CD4-positive, alpha-beta T cell (primary cell): Measurements from ENCODE around the gene STAT3. TPM values are rescaled to one million over a fixed set of nuclear protein-coding genes. Genes with fewer than 3 reads are reported as not detected.
A peak's percentile ranks its signal among the peaks of the same experiment; 100 is the strongest.
"Not testable (repeated sequence)": the region's sequence is repeated elsewhere in the genome, so short reads cannot be mapped to it uniquely, and the experiment has no call there.

Experiments used
- ATAC-seq: fragments of 200-7000 bp; cut with Tn5 transposase; one replicate; pipeline ENCODE4 v1.10.0; 2022; ENCODE audit warnings: mild to moderate bottlenecking; ENCODE audit not compliant: poor library complexity
- CTCF ChIA-PET: fragments of 350-600 bp; sonication (Branson Sonifier 250); formaldehyde crosslinking; loops from one replicate; lab custom pipeline; 2021; ENCODE audit warnings: antibody characterized with exemption, inconsistent platforms; lab: Charles Lee
- POLR2A ChIA-PET: fragments of 350-600 bp; sonication (Branson Sonifier 250); formaldehyde crosslinking; loops from one replicate; lab custom pipeline; 2021; ENCODE audit warnings: antibody characterized with exemption, inconsistent platforms; lab: Charles Lee
- DNase-seq, 14 experiments: peaks; one replicate each; pipeline ENCODE4 v3.0.0-alpha.2; 2013 to 2020; ENCODE audit warnings: mixed read lengths in 2 of 14
- H3K27ac ChIP-seq, 2 donors: one replicate each; pipeline versions ENCODE4 v1.5.1 to v1.7.0; 2013; ENCODE audit warnings: low read length in 2 of 2, low read depth in 1 of 2, mild to moderate bottlenecking in 1 of 2
- H3K27me3 ChIP-seq, 2 experiments: 1 replicate in 1 of 2; 2 replicates in 1 of 2; pipeline versions ENCODE4 v1.6.1 to v1.7.0; 2013; ENCODE audit warnings: low read length in 2 of 2, control low read depth in 1 of 2, mild to moderate bottlenecking in 1 of 2, moderate library complexity in 1 of 2; ENCODE audit not compliant: insufficient read depth in 2 of 2, control insufficient read depth in 1 of 2
- H3K36me3 ChIP-seq: one replicate; pipeline ENCODE4 v1.6.1; 2013; ENCODE audit warnings: low read length, control low read depth; ENCODE audit not compliant: insufficient read depth
- H3K4me1 ChIP-seq: one replicate; pipeline ENCODE4 v1.6.1; 2013; ENCODE audit warnings: low read length, control low read depth; ENCODE audit not compliant: insufficient read depth
- H3K4me3 ChIP-seq: one replicate; pipeline ENCODE4 v1.5.1; 2013; ENCODE audit warnings: mild to moderate bottlenecking, low read length, moderate library complexity
- H3K9me3 ChIP-seq, 2 experiments: 1 replicate in 1 of 2; 2 replicates in 1 of 2; pipeline versions ENCODE4 v1.6.1 to v1.7.0; 2013; ENCODE audit warnings: low read length in 2 of 2, mild to moderate bottlenecking in 2 of 2, control low read depth in 1 of 2, moderate library complexity in 1 of 2; ENCODE audit not compliant: control insufficient read depth in 1 of 2, insufficient read depth in 1 of 2
- H3K27ac Mint-ChIP-seq: one replicate; pipeline ENCODE4 v1.8.0; 2020; ENCODE audit warnings: mixed read lengths
- H3K27me3 Mint-ChIP-seq: one replicate; pipeline ENCODE4 v1.8.0; 2021; ENCODE audit warnings: mixed read lengths
- H3K36me3 Mint-ChIP-seq: one replicate; pipeline ENCODE4 v1.8.0; 2021; ENCODE audit warnings: low read depth, mixed read lengths
- H3K4me1 Mint-ChIP-seq: one replicate; pipeline ENCODE4 v1.8.0; 2021; ENCODE audit warnings: low read depth, mixed read lengths
- H3K4me3 Mint-ChIP-seq: one replicate; pipeline ENCODE4 v1.8.0; 2020; ENCODE audit warnings: mild to moderate bottlenecking, mixed read lengths
- H3K9me3 Mint-ChIP-seq: one replicate; pipeline ENCODE4 v1.8.0; 2020; ENCODE audit warnings: mixed read lengths
- intact Hi-C, 2 experiments: fragments of 100-400 bp; cut with DNase I in 1 of 2; cut with micrococcal nuclease in 1 of 2; formaldehyde crosslinking; loops; one replicate each; pipeline versions ENCODE4 v1.15.1 to v1.9.0; 2023 to 2025; cut with DNase I, micrococcal nuclease
- total RNA-seq, 174 experiments: library from RNA in 2 of 174; stranded (reverse) in 2 of 174; gene quantifications; one replicate each; pipeline ENCODE4 v1.2.3 and lab custom pipeline; 2021 to 2026
- TF ChIP-seq, protein P1 (sequence below): fragments of 200-600 bp; IDR thresholded peaks from one replicate; pipeline ENCODE4 v1.8.0; 2022; ENCODE audit warnings: antibody characterized with exemption, mild to moderate bottlenecking

Gene STAT3
- total RNA-seq, 2 experiments from 2014 or later = 315 to 319 TPM

DNA sequence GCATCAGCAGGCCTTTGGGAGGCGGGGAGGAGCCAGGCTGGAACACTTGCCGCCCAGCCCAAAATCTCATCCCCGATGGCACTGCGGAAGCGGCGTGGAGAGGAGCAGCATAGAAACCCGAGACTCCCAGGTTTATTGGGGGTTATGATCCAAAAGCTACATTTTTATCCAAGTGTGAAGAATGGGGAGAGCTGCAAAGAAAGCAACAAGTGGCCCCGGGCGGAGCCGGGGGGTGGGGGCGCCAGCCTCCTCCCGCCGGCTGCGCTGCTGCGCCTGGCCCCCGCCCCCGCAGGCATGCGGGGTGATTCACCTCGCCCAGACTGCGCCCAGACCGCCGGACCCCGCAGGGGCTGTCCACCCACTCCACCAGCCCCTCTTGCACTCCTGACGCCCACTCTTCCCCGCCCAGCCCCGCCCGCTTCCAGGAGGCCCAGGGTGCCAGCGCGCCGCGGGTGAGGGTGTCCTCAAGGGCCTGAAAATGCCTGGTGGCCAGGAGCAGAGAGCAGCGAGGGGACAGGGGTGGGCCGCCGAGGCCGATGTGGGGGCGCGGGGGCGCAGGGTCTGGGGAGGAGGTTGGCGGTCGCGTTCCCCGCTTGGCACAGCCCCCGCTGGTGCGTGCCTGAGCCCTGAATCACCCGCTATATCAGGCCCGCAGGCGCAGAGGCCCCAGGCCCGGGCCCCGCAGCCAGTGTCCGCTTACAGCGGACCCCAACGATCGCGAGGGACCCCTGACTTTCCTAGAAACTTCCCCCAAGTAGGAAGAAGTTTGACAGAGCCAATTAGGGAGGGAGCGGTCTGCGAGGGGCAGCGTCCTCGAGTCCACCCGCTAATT is 33.5 kb upstream of the STAT3 start:
- TF ChIP-seq, protein P1, sequence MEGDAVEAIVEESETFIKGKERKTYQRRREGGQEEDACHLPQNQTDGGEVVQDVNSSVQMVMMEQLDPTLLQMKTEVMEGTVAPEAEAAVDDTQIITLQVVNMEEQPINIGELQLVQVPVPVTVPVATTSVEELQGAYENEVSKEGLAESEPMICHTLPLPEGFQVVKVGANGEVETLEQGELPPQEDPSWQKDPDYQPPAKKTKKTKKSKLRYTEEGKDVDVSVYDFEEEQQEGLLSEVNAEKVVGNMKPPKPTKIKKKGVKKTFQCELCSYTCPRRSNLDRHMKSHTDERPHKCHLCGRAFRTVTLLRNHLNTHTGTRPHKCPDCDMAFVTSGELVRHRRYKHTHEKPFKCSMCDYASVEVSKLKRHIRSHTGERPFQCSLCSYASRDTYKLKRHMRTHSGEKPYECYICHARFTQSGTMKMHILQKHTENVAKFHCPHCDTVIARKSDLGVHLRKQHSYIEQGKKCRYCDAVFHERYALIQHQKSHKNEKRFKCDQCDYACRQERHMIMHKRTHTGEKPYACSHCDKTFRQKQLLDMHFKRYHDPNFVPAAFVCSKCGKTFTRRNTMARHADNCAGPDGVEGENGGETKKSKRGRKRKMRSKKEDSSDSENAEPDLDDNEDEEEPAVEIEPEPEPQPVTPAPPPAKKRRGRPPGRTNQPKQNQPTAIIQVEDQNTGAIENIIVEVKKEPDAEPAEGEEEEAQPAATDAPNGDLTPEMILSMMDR = no peak
- Histone ChIP-seq H3K36me3 (no peaks in the 10 kb centered on the region), H3K27me3 (peaks cover 21 to 28% of the 10 kb centered on the region in 2 experiments), H3K27ac (no peak overlapping the region), H3K9me3 (peaks cover 0 to 16% of the 10 kb centered on the region in 2 experiments), H3K4me1 (peaks cover 24% of the 10 kb centered on the region), H3K4me3 (peak overlapping the region; percentile 50)
- ATAC-seq (no peak), DNase-seq (no peak)
- intact Hi-C loops = loop anchor here in 1 of 2 experiments (5.0 kb wide), 1 partner anchor 41 kb away; no protein-coding TSS in a partner anchor
- H3K4me3 Mint-ChIP-seq = peak overlapping the region; percentile 85
- no peaks in the 10 kb centered on the region for H3K36me3 Mint-ChIP-seq
- H3K4me1 Mint-ChIP-seq = peaks cover 16% of the 10 kb centered on the region
- no peaks in the 10 kb centered on the region for H3K9me3 Mint-ChIP-seq
- H3K27me3 Mint-ChIP-seq = peaks cover 22% of the 10 kb centered on the region
- CTCF ChIA-PET = interaction anchor here (1.8 to 2.4 kb wide), 3 partner anchors 96 to 99 kb away, joined by 4 read pairs; no protein-coding TSS in a partner anchor
- H3K27ac Mint-ChIP-seq = no peak overlapping the region
- POLR2A ChIA-PET = interaction anchor here (0.8 to 2.5 kb wide), 10 partner anchors 13 to 187 kb away, joined by 3 to 12 read pairs (median 4); partner anchors contain the start of genes RETREG3, STAT3 and TUBG1

DNA sequence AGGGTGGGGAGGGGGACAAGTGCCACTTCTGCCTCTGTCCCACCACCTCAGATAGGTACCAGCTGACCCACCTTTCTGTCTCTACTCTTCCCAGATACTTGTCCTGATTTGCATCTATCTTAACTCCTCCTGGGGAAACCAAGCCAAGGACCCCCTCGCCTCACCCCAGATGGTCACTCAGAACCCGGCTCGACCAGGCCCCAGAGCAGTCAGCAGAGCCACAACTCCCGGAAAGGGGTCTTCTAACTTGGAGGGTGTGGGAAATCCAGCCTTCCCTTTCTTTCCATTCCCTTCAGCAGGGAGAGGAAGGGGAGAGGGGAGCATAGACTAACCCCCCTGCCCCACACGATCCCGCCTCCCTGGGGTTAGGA is 32.9 kb upstream of the STAT3 start:
- Mint-ChIP-seq H3K36me3 (no peaks in the 10 kb centered on the region), H3K9me3 (no peaks in the 10 kb centered on the region), H3K4me1 (peaks cover 16% of the 10 kb centered on the region), H3K27ac (no peak overlapping the region), H3K4me3 (peak overlapping the region; percentile 65), H3K27me3 (peaks cover 18% of the 10 kb centered on the region)
- CTCF ChIA-PET = interaction anchor here (1.3 to 2.3 kb wide), 2 partner anchors 97 to 99 kb away, joined by 3 to 4 read pairs; no protein-coding TSS in a partner anchor
- TF ChIP-seq, protein P1 = no peak
- peaks cover 21 to 28% of the 10 kb centered on the region in 2 experiments for H3K27me3 ChIP-seq
- POLR2A ChIA-PET = interaction anchor here (1.1 to 1.3 kb wide), 3 partner anchors 14 to 84 kb away, joined by 3 to 5 read pairs (median 4); partner anchors contain the start of gene STAT3
- intact Hi-C loops = loop anchor here in 1 of 2 experiments (5.0 kb wide), 1 partner anchor 41 kb away; no protein-coding TSS in a partner anchor
- ATAC-seq (no peak), DNase-seq (no peak)
- peaks cover 24% of the 10 kb centered on the region for H3K4me1 ChIP-seq
- H3K9me3 ChIP-seq = peaks cover 0 to 16% of the 10 kb centered on the region in 2 experiments
- no peak overlapping the region for H3K27ac ChIP-seq
- H3K4me3 ChIP-seq = no peak overlapping the region
- H3K36me3 ChIP-seq = no peaks in the 10 kb centered on the region

DNA sequence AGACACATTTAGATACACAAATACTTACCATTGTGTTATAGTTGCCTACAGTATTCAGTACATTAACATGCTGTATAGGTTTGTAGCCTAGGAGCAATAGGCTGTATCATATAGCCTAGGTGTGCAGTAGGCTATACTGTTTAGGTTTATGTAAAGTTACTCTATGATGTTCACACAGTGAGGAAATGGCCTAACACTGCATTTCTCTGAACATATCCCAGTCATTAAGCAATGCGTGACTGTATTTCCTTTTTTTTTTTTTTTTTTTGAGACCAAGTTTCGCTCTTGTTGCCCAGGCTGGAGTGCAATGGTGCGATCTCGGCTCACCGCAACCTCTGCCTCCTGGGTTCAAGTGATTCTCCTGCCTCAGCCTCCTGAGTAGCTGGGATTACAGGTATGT is 29.7 kb upstream of the STAT3 start:
- DNase-seq, POLR2A ChIA-PET, H3K36me3 ChIP-seq, H3K9me3 Mint-ChIP-seq, H3K27me3 Mint-ChIP-seq, CTCF ChIA-PET, H3K27ac Mint-ChIP-seq, H3K36me3 Mint-ChIP-seq, ATAC-seq, H3K4me3 Mint-ChIP-seq, intact Hi-C loops, H3K4me3 ChIP-seq, H3K27ac ChIP-seq: not testable (repeated sequence)
- peaks cover 0 to 12% of the 10 kb centered on the region in 2 experiments for H3K9me3 ChIP-seq
- H3K4me1 Mint-ChIP-seq = peaks cover 27% of the 10 kb centered on the region
- H3K4me1 ChIP-seq = peaks cover 34% of the 10 kb centered on the region
- H3K27me3 ChIP-seq = peaks cover 9 to 14% of the 10 kb centered on the region in 2 experiments
